K562 (cell line): Measurements from ENCODE around the gene RNF187. TPM values are rescaled to one million over a fixed set of nuclear protein-coding genes. Genes with fewer than 3 reads are reported as not detected.

Source experiments
- BDP1 ChIP-seq: IDR thresholded peaks from 3 replicates; pipeline ENCODE4 v1.6.1; 2011; ENCODE audit not compliant: insufficient read length, insufficient read depth
- CBX2 ChIP-seq: fragments of 200-600 bp; sonication (generic); IDR thresholded peaks from one replicate; pipeline ENCODE4 v1.6.1; 2012; ENCODE audit warnings: mild to moderate bottlenecking, low read length, inconsistent platforms; ENCODE audit not compliant: insufficient read depth, poor library complexity, severe bottlenecking
- FOXK1 ChIP-seq: sonication (generic); formaldehyde crosslinking; IDR thresholded peaks from 2 replicates; pipeline ENCODE4 v1.8.0; 2022; ENCODE audit warnings: missing genetic modification reagents, mild to moderate bottlenecking, borderline replicate concordance
- GATA2 ChIP-seq: sonication (generic); formaldehyde crosslinking; IDR thresholded peaks from 2 replicates; pipeline ENCODE4 v1.4.0; 2020; ENCODE audit warnings: mild to moderate bottlenecking, missing genetic modification reagents
- HLTF ChIP-seq: fragments of 450-650 bp; IDR thresholded peaks from 2 replicates; pipeline ENCODE4 v1.6.1; 2016
- HMGN3 ChIP-seq: IDR thresholded peaks from 2 replicates; pipeline ENCODE4 v1.6.1; 2011; ENCODE audit warnings: borderline replicate concordance, low read depth, mild to moderate bottlenecking, mixed read lengths, low read length; ENCODE audit not compliant: insufficient read length; ENCODE audit errors: extremely low read depth
- KDM1A ChIP-seq, 2 experiments: fragments of 450-650 bp; IDR thresholded peaks; 2 replicates each; pipeline ENCODE4 v1.6.1; 2016; ENCODE audit warnings: mild to moderate bottlenecking in 2 of 2
- MED1 ChIP-seq: sonication (generic); formaldehyde crosslinking; IDR thresholded peaks from 2 replicates; pipeline ENCODE4 v1.8.1; 2023; ENCODE audit warnings: missing genetic modification reagents, borderline replicate concordance
- PCBP2 ChIP-seq: fragments of 200-400 bp; formaldehyde crosslinking; IDR thresholded peaks from 2 replicates; pipeline ENCODE4 v1.6.1; 2018; ENCODE audit warnings: low read length, low read depth, mild to moderate bottlenecking, moderate library complexity; ENCODE audit not compliant: poor library complexity, severe bottlenecking
- RBM15 ChIP-seq: fragments of 200-400 bp; formaldehyde crosslinking; IDR thresholded peaks from 2 replicates; pipeline ENCODE4 v1.6.1; 2018; ENCODE audit warnings: mild to moderate bottlenecking, low read length, moderate library complexity; ENCODE audit not compliant: insufficient read depth
- RBM17 ChIP-seq: fragments of 200-400 bp; formaldehyde crosslinking; IDR thresholded peaks from 2 replicates; pipeline ENCODE4 v1.6.1; 2017; ENCODE audit warnings: low read depth, mild to moderate bottlenecking, low read length, borderline replicate concordance
- RBM39 ChIP-seq: fragments of 200-400 bp; formaldehyde crosslinking; optimal IDR thresholded peaks from 2 replicates; pipeline ENCODE3; 2018; ENCODE audit warnings: low read depth, low read length
- RUNX1 ChIP-seq: sonication (generic); IDR thresholded peaks from 2 replicates; pipeline ENCODE4 v1.6.1; 2016; ENCODE audit warnings: antibody characterized with exemption, low read depth
- SMARCC2 ChIP-seq: fragments of 450-650 bp; IDR thresholded peaks from 2 replicates; pipeline ENCODE4 v1.6.1; 2017; ENCODE audit warnings: antibody characterized with exemption, moderate library complexity, mild to moderate bottlenecking, low read depth
- XRCC3 ChIP-seq: fragments of 450-650 bp; IDR thresholded peaks from 2 replicates; pipeline ENCODE4 v1.6.1; 2017; ENCODE audit warnings: mild to moderate bottlenecking, moderate library complexity
- polyA plus RNA-seq, 8 experiments: library from polyadenylated mRNA; depleted of rRNA in 4 of 8; stranded (reverse) in 5 of 8; unstranded in 3 of 8; fragments of >200 nt; fragmentation: Nextera tagmentation in 2 of 8; fragmentation: Illumina TruSeq in 1 of 8; extraction: Ambion mirVana in 2 of 8; extraction: Trizol in 1 of 8; gene quantifications; 2 replicates each; pipeline versions ENCODE4 v1.2.1 to v1.2.3, GENCODE V29; 2011 to 2014; ENCODE audit warnings: inconsistent platforms in 1 of 8, missing spikeins in 1 of 8
- total RNA-seq, 7 experiments: library from RNA; depleted of rRNA in 6 of 7; stranded (reverse); fragments of >200 nt in 6 of 7; fragmentation: Illumina TruSeq in 2 of 7; extraction: Trizol in 2 of 7; gene quantifications; 2 replicates each; pipeline versions ENCODE4 v1.2.1 to v1.2.3, GENCODE V29; 2011 to 2021; ENCODE audit warnings: low replicate concordance in 1 of 7
- TF ChIP-seq, protein P1 (sequence below): fragments of 250-450 bp; sonication (Bioruptor Pico); IDR thresholded peaks from 2 replicates; pipeline ENCODE4 v1.4.0; 2020; ENCODE audit warnings: mild to moderate bottlenecking, moderate library complexity
- TF ChIP-seq, protein P2 (sequence below): fragments of 450-650 bp; IDR thresholded peaks from 2 replicates; pipeline ENCODE4 v1.6.1; 2016; ENCODE audit warnings: mild to moderate bottlenecking
- TF ChIP-seq, protein P3 (sequence below): sonication (generic); formaldehyde crosslinking; IDR thresholded peaks from 2 replicates; pipeline ENCODE4 v1.8.1; 2023; ENCODE audit warnings: mild to moderate bottlenecking, missing genetic modification reagents
- TF ChIP-seq, protein P4 (sequence below): IDR thresholded peaks from 2 replicates; pipeline ENCODE4 v1.6.1; 2014; ENCODE audit warnings: antibody characterized with exemption
- TF ChIP-seq, protein P5 (sequence below): fragments of 450-650 bp; formaldehyde crosslinking; IDR thresholded peaks from 2 replicates; pipeline ENCODE4 v1.4.0; 2020; ENCODE audit warnings: mild to moderate bottlenecking

RNF187 gene
- total and polyA plus RNA-seq, 9 of the 15 experiments (the other 6 are each of a cell fraction or from before 2014, with no cell fraction given), result 2.3 to 119 (median 41.9) TPM

DNA sequence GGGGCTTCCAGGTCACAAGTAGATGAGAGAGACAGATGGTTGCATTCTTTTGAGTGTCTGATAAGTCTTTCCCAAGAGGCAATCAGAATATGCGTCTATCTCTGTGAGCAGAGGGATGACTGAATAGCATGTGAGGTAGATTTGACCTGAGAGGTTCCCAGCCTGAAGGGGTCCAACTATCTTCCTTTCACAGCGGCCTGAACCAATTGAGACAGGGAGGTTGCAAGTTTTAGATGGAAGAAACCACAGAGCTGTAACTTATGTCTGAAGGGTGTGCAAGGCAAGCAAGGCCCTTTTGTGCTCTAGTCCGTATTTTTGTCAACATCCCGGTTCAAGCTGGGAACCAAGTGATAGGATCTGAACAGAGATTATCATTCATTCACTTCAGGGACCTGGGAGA, 9.9 kb upstream of the RNF187 start (continued):
- TF ChIP-seq, protein P1, sequence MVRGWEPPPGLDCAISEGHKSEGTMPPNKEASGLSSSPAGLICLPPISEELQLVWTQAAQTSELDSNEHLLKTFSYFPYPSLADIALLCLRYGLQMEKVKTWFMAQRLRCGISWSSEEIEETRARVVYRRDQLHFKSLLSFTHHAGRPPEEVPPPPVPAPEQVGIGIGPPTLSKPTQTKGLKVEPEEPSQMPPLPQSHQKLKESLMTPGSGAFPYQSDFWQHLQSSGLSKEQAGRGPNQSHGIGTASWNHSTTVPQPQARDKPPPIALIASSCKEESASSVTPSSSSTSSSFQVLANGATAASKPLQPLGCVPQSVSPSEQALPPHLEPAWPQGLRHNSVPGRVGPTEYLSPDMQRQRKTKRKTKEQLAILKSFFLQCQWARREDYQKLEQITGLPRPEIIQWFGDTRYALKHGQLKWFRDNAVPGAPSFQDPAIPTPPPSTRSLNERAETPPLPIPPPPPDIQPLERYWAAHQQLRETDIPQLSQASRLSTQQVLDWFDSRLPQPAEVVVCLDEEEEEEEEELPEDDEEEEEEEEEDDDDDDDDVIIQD, result no peak
- no peak for TF ChIP-seq CBX2
- TF ChIP-seq RUNX1, result no peak
- TF ChIP-seq, protein P2, sequence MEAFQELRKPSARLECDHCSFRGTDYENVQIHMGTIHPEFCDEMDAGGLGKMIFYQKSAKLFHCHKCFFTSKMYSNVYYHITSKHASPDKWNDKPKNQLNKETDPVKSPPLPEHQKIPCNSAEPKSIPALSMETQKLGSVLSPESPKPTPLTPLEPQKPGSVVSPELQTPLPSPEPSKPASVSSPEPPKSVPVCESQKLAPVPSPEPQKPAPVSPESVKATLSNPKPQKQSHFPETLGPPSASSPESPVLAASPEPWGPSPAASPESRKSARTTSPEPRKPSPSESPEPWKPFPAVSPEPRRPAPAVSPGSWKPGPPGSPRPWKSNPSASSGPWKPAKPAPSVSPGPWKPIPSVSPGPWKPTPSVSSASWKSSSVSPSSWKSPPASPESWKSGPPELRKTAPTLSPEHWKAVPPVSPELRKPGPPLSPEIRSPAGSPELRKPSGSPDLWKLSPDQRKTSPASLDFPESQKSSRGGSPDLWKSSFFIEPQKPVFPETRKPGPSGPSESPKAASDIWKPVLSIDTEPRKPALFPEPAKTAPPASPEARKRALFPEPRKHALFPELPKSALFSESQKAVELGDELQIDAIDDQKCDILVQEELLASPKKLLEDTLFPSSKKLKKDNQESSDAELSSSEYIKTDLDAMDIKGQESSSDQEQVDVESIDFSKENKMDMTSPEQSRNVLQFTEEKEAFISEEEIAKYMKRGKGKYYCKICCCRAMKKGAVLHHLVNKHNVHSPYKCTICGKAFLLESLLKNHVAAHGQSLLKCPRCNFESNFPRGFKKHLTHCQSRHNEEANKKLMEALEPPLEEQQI, result no peak
- TF ChIP-seq KDM1A (IDR thresholded peaks at IDR 0.05), result peak; percentile 74 to 76
- TF ChIP-seq, protein P3, sequence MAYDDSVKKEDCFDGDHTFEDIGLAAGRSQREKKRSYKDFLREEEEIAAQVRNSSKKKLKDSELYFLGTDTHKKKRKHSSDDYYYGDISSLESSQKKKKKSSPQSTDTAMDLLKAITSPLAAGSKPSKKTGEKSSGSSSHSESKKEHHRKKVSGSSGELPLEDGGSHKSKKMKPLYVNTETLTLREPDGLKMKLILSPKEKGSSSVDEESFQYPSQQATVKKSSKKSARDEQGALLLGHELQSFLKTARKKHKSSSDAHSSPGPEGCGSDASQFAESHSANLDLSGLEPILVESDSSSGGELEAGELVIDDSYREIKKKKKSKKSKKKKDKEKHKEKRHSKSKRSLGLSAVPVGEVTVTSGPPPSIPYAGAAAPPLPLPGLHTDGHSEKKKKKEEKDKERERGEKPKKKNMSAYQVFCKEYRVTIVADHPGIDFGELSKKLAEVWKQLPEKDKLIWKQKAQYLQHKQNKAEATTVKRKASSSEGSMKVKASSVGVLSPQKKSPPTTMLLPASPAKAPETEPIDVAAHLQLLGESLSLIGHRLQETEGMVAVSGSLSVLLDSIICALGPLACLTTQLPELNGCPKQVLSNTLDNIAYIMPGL (CRISPR knock-in tag), result no peak
- TF ChIP-seq MED1 (CRISPR knock-in tag), result no peak
- TF ChIP-seq HMGN3, result no peak
- no peak for TF ChIP-seq FOXK1 (CRISPR knock-in tag)
- TF ChIP-seq BDP1, result no peak
- no peak for TF ChIP-seq XRCC3
- no peak for TF ChIP-seq SMARCC2
- TF ChIP-seq, protein P4, sequence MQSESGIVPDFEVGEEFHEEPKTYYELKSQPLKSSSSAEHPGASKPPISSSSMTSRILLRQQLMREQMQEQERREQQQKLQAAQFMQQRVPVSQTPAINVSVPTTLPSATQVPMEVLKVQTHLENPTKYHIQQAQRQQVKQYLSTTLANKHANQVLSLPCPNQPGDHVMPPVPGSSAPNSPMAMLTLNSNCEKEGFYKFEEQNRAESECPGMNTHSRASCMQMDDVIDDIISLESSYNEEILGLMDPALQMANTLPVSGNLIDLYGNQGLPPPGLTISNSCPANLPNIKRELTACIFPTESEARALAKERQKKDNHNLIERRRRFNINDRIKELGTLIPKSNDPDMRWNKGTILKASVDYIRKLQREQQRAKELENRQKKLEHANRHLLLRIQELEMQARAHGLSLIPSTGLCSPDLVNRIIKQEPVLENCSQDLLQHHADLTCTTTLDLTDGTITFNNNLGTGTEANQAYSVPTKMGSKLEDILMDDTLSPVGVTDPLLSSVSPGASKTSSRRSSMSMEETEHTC, result peak; percentile 40; the same call in 1 of the 2 replicates
- no peak for TF ChIP-seq RBM15
- TF ChIP-seq GATA2 (CRISPR knock-in tag), result 0 out of 2 replicates have a peak, but pooled peaks have one; percentile 17
- TF ChIP-seq RBM17, result no peak
- no peak for TF ChIP-seq HLTF
- no peak for TF ChIP-seq RBM39
- TF ChIP-seq PCBP2, result no peak
- TF ChIP-seq, protein P5, sequence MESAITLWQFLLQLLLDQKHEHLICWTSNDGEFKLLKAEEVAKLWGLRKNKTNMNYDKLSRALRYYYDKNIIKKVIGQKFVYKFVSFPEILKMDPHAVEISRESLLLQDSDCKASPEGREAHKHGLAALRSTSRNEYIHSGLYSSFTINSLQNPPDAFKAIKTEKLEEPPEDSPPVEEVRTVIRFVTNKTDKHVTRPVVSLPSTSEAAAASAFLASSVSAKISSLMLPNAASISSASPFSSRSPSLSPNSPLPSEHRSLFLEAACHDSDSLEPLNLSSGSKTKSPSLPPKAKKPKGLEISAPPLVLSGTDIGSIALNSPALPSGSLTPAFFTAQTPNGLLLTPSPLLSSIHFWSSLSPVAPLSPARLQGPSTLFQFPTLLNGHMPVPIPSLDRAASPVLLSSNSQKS (CRISPR knock-in tag), result no peak
